GM18511 (cell line): Measurements from ENCODE around the gene CC2D1A.

Experiments used
- ATAC-seq: cut with Tn5 transposase; IDR thresholded peaks from one replicate; pipeline ENCODE4 v1.9.1; 2021; ENCODE audit warnings: mild to moderate bottlenecking, moderate library complexity; ENCODE audit not compliant: unreplicated experiment

The CC2D1A gene

DNA sequence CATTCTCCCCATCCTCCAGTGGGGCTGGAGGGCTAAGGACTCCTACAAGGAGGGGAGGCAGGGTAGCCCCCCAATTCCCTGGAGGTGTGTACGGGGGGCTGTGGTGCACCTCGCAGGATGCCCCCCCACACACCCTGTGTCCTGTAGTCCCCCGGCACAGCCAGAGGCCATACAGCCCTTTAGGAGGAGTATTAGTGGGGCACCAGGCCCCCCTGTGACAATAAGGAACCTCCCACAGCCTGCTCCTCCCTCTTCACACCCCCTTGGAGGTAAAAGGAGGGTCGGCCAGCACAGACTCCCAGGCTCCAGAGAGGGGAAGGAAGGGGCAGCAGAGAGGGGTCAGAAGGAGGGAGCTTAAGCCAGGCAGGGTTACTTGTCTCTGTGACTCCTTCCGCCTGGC is 29.2 kb upstream of the CC2D1A start, which contains the start of gene NANOS3:
NANOS3 (plus strand) TSS at position 301 of the 400 bp plus-strand sequence. CDS start 115 bp downstream, outside the sequence.
- ATAC-seq = no peak

DNA sequence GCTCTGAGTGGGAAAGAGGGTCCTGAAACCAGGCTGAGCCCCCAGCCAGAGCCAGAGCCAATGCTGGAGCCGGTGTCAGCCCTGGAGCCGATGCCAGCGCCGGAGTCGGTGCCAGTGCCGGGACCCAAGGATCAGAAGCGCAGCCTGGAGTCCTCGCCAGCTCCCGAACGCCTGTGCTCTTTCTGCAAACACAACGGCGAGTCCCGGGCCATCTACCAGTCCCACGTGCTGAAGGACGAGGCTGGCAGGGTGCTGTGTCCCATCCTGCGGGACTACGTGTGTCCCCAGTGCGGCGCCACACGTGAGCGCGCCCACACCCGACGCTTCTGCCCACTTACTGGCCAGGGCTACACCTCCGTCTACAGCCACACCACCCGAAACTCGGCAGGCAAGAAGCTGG is 28.7 kb upstream of the CC2D1A start:
- ATAC-seq = no peak

DNA sequence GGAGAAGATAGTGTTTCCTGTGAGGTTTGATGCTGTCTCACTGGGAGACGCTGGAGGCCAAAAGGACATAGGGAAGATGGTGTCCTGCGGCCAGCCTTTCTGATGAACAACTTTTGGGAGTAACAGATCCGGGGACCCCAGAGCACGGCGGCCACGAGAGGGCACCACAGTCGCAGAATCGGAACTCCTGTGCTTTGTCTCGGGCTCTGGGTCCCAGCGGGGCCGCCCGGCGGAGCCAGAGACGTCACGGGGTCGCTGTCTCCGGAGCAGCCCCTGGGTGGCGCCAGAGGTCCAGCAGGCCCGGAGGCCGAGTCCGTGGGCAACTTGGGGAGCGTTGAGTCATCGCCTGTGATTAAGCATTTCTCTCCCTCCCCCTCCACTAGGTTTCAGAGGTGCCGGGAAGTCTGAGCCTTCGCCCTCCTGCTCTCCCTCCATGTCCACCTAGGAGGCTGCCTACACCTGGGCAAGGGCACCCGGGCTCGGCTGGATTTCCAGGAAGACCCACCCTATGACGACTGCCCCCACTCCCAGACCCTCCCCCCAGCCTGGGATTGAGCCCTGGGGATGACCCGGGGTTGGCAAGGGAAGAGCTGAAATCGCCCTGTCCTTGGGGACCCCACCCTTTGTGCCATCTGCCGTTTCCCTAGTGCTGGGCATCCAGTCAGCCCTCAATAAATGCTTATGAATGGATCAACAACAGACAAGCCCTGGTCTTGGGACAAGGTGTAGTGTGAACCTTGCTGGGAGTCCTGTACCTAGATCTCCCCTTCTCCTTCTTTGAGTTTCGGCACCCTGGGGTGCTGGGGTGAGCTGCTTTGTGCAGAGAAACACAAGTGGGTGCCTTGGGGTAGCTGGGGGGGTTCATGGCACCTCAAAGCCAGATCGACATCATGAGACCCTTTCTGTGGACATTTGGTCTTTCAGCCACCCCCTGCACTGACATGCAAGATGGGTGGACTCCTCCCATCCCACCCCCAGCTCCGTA is 25.6 kb upstream of the CC2D1A start:
- ATAC-seq = peak; percentile 86

DNA sequence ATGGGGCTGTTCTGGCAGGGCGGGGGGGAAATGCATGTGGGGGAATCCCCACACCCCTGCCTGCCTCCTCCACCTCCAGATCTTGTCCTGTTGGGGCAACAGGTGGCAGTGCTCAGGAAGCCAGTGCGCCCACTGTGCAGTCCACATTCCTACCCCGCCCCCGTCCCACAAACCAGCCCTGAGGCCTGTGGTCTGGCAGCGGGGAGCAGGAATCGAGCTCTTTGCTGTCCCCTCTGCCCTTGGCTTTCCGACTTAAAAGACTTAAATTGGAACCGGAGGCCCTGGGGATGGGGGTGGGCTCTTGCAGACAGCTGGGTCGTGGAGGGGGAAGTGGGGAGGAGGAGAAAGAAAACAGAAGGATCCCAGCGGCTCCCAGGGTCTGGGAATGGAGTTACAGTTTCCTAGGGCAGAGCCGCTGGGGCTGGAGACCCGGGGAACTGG is 24.7 kb upstream of the CC2D1A start:
- no peak for ATAC-seq

DNA sequence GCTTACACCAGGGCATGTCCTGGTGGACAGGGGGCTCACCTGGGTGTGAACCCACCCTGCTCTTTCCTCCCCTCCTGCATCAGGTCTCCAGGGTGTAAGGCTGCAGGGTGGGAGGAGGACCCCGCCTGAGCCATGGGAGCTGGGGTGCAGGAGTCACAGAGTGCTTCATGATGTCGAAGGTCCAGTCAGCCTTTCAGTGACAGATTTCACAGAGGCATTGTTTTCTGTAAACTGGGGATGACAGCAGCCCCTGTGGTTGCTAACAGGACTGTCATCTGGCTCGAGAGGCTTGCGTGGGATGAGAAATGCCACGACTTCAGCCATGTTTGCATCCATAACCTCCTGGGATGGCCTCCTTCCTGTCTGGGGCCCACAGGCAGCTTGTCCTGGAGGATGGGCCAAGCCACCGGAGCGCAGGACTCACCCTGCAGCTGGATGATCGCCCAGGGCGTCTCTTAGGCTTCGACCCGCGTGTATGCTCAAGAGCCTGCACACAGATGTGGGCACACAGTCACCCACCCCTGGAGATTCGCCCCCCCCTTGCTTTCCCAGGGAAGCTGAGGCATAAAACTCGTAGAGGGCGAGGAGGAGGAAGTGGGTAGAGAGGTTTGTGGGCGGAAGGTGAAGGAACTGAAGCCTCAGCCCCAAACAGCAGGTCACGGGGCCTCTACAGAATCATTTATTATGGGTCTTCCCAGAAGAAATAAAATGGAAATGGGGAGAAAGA is 24.1 kb upstream of the CC2D1A start:
- ATAC-seq = no peak

DNA sequence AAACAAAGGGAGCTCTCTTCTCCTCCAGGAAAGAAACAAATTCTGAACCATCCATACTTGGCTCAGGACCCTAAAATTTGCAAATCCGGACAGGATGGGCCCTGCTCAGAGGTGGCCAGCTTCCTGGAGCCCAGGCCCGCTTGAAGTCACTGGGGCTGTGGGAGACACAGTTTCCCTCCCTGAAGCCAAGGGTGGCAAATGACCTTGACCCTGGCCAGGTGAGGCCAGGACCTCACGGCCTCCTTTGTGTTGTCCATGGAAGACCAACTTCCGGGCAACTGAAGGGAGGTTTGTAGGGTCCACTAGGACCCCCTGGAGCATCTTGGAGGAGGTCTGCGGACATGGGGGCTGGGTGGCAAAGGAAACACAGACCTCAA is 23.6 kb upstream of the CC2D1A start:
- ATAC-seq = no peak

DNA sequence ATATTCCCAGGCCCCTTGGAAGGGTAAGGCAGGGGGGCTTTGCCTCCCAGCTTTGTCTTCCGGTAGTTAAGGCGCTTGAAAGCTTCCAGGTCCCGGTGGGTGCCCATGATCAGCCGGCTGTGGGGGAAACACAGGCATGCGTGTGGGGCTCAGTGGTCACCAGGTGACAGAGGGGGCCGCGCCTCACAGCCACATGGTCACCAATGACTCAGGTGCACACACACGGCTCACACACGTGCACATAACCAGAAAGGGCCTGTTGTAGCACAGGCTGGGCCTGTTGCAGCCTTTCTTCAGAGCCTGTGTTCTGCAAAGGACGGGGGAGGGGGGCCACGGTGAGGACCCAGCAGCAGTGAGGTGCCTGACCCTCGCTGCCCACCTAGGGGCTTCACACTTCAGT is 23.2 kb upstream of the CC2D1A start:
- ATAC-seq = no peak

DNA sequence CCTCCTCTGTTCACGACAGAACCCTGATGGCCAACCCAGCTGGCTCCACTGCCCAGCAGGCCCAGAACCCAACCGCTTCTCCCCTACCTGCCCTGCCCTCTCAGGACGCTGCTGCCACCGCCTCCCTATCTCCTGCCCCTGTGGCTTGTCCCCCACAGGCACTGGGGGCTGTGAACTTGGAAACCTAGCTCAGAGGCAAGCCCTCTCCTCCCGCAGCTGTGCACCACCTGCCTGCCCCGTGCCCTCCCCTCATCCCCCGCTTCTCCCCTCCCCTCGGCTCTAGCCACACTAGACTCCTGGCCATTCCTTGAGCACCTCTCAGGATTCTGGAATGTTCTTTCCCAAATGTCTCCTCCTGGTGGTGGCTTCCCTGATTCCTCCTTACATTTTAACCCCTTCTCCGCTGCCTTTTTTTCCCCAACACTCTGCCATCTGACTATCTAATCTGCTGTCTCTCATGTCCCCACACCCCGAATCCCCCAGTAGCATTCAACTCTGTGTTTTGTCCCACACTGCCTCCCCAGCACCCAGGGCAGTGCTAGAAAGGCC is 22.4 kb upstream of the CC2D1A start:
- ATAC-seq = no peak

DNA sequence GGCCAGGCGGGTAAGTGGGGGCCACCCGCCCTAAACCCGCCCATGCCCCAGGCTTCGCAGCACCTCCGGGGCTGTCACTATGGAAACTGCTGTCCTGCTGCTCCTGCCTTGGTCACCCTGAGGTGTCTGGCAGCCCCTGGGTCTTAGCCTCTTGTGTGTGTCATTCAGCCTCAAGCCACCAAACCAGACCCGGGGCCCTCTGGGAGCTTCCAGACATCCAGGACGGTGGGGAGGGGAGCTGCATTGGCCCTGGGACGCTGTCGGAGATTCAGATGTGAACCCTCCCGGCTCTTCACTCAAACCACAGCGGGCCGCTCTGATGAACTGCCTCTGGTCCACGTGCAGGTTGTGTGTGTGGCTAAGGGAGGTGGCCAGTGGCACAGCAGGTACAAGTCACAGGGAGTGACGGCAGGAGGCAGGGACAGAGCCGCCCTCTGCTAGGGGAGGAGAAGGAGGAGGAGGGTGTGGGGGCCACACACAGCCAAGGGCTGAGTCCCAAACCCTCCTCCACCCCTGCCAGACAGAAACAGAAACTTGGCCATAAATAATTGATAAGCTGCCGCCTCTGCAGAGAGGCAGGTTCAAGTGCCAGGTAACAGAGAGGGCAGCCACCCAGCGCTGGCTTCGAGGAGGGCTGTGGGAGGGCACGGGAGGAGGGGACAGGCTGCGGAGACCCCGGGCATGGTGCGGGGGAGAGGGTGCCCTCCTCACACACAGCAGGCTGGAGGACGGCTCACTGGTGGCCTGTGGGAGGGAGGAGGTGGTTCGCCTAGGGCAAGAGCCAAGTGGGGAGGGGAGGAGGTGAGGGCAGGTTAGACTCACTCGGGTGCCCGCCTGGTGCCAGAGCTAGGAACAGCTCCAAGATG is 21.0 kb upstream of the CC2D1A start:
- ATAC-seq = no peak

DNA sequence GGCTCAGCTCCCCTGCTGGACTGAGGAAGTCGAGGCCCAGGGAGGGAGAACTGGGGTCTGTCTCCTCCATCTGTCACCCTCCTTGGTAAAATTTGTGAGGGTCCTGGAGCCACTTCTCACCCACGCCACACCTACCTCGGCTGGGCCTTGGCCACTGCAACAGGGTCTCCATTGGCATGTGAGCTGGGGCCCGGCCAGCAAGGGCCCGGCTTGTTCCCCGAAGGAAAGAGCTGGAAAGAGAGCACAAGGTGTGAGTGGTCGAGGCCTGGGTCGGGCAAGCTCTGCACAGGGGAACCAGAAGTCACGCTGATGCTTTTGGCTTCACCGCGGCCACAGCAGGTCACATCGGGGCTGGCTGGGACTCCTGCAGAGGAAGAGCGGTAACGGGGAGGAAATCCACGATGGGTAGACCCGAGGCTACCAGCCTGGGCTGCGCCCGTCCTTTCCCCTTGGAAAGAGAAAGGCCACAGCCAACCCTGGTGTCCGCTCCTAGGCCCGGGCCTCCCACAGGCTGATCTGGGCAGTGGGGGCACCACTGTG is 20.1 kb upstream of the CC2D1A start:
- no peak for ATAC-seq

DNA sequence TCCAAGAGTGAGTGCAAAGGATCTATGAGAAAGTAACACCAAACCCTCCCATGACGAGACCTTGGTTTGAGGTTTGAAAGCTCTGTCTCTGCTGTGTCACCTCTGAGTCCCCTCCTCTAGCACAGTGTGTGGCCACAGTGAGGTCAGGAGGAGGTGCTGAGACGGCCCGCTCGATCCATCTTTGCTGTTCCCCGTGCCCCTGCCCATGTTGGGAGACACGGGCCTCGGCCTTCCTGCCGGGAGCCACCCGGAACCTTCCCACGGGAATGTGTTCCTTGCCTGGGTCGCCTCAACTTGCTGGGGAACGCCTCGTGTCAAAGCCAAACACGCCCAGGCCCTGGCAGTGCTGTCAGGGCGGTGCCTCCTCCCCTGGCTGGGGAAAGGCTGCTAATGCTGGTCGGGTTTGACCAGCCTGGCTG is 19.0 kb upstream of the CC2D1A start:
- no peak for ATAC-seq

DNA sequence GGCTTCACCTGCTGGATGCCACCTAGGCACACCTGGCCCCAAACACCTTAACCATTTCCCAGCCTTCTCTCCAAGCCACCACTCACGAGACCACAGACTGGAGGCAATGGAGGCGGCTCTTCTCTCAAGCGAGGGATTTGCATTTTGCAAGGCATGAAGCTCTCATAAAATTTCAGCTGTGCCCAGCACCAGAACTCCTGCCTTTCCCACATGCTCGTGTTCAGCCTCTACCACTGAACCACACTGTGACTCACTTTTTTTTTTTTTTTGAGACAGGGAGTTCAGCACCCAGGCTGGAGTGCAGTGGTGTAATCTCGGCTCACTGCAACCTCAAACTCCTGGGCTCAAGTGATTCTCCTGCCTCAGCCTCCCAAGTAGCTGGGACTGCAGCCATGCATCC is 18.5 kb upstream of the CC2D1A start:
- no peak for ATAC-seq

DNA sequence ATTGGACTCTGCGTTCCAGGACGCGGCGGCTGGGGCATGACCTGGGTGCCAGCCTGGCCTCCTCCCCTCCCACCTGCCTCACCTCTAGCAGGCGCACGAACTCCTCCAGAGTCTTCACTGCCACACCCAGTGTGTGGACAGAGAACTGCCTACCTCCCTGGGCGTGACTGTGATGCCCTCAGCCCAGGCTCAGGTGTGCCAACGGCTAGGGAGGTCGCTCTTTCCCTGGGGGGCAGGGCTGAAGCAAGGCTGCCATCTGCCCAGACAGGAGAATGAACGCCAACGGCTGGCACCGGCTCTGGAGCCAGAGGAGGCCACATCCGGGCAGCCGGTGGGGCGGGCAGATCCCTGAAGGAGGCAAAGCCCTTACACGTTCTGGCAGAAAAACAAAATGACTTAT is 17.7 kb upstream of the CC2D1A start:
- no peak for ATAC-seq

DNA sequence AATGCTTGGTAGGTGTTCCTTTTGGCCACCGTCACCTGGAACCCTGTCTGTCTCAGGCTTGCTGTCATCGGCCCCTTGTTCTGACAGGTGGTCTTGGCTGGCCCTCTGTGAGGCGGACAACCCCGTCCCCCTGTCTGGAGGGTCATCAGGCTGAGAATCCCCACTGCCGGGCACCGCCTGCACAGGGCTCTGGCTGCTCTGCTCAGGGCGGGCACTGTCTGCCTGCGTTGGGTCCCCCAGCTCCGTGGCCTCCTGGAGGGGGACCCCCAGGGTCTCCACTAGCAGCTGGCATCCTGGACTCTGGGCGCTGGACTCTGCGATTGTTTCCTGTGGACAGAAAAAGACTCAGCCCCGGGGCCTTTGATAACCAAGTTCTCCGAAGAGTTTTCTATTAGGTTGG is 15.9 kb upstream of the CC2D1A start:
- ATAC-seq = no peak

DNA sequence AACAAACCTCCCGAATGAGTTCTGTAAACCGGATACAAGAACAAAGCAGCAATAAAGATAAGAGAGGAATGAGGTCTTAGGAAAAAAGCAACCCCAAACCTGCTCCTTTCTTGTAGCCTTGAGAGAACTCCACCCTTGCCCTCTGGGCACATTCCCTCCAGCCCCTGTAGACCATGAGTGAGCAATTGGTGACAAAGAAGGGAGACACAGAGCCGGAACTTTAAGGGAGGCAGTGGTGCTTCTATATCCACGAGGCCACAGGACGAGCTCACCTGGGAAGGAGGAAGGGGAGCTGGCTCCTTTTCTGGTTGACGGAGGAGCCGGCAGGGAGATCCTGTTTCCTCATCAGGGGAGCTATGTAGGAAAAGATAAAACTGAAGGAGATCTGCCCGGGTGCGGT is 13.1 kb upstream of the CC2D1A start:
- no peak for ATAC-seq

DNA sequence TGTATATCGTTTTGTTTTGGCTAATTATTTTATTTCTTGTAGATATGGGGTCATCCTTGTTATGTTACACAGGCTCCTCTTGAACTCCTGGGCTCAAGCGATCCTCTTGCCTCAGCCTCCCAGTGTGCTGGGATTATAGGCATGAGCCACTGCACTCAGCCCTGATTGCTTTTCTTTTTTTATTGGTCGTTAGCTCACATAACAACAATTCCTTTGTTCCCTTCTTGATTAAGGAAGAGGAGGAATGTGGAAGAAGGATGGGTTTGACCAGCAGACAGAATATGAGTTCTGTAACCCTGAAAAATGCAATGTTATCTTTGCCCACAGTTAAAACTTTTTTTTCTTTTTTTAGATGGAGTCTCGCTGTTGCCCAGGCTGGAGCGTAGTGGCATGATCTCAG is 11.4 kb upstream of the CC2D1A start:
- no peak for ATAC-seq

DNA sequence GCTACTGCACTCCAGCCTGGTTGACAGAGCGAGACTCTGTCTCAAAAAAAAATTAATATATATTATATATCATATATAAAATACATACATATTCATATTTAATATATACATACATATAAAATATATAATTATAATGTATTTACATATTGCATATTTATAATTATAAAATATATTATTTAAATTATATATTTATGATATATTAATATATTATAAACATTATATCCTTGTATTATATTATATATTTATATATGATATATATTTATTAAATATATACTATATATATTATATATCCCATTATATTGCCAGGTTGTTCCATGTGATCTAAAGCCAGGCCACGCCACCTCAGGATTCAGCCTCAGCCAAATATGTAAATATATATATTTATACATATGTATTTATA is 9.8 kb upstream of the CC2D1A start:
- ATAC-seq = no peak

DNA sequence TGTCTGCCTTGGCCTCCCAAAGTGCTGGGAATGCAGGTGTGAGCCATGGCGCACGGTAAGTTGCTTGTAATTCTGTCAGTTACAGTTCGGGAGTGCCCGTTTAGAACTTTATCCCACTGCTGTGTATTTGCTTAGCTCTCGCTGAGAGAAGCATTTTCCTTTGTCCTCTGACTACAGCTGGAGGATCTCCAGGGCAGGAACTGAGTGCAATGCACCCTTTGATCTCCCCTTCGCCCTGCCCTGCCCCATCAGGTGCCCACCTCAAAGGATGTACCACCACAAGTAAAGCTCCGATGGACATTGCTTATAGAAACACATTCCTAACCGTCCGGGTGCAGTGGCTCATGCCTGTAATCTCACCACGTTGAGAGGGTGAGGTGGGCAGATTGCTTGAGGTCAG is 6.6 kb upstream of the CC2D1A start:
- no peak for ATAC-seq

DNA sequence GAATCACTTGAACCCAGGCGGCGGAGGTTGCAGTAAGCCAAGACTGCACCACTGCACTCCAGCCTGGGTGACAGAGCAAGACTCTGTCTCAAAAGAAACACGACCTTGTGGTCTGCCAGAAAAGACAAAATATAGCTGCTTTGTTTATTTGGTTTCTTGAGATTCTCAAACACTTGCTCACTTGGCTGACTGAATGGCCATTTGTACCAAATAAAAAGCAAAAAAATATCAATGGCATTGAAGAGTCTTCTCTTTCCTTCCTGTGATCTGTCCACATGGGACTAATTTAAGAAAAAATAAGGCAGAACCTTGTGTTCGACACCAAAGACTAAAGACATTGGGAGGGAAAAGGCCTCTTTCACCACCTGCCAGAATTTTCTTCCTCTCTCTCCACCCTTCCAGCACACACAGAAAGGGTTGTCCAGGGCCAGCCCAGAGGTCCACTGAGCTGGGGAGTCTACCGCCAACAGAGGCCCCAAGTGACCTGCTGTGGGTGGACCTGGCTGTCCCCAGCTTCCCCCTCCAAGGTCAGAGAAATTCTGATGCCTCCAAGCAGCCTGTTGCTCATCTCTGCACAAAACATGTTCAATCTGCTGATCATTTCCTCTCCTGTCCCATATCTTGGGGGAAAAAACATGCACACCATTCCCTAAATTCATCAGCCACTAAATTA is 6.0 kb upstream of the CC2D1A start:
- ATAC-seq = no peak

DNA sequence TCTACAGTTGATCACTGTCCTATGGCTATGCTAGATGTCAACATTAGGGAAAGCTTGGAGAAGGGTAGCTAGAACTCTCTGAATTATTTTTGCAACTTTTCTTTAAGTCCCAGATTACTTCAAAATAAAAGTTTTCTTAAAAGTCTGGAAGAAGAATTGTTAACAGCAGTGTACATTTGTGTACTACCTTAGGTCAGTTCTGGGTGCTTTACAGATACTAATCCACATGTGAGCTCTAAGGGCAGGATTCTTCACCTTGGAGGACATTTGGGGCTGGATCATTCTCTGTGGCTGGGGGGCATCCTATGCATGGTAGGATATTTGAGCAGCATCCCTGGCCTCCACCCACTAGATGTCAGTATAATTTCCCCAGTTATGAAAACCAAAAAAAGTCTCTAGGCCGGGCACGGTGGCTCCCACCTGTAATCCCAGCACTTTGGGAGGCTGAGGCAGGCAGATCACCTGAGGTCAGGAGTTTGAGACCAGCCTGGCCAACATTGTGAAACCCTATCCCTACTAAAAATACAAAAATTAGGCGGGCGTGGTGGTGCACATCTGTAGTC is 2.9 kb upstream of the CC2D1A start:
- no peak for ATAC-seq
